Retinal pigment epithelial cell (primary cell): ENCODE results near the gene GREM1.

ENCODE experiments used
- DNase-seq: peaks from one replicate; pipeline ENCODE4 v3.0.0-alpha.2; 2010; ENCODE audit warnings: low read depth
- H3K4me3 ChIP-seq: 2 replicates; pipeline ENCODE4 v1.5.1; 2011; ENCODE audit warnings: mild to moderate bottlenecking, low read length, control low read depth, moderate library complexity
- CTCF ChIP-seq: conservative IDR thresholded peaks from 2 replicates; pipeline ENCODE4 v1.5.1; 2011; ENCODE audit warnings: low read depth, low read length, control low read depth, inconsistent platforms

Gene GREM1

GRCh38 chr15:32767236-32767635 is 49.4 kb downstream of the GREM1 start:
- no peak for DNase-seq
- TF ChIP-seq CTCF: no peak

GRCh38 chr15:32774022-32774421 is 56.2 kb downstream of the GREM1 start:
- TF ChIP-seq CTCF: no peak
- no peak overlapping the region for H3K4me3 ChIP-seq
- DNase-seq: no peak

More at GRCh38 chr15:32767236-32767635, 49.4 kb downstream of the GREM1 start:
- no peak overlapping the region for H3K4me3 ChIP-seq

- no peak for TF ChIP-seq CTCF
These were observed 57.3 kb downstream of the GREM1 start for GRCh38 chr15:32775103-32775502.

GRCh38 chr15:32778391-32779176 is 60.8 kb downstream of the GREM1 start:
- no peak for DNase-seq
- H3K4me3 ChIP-seq: no peak overlapping the region
- no peak for TF ChIP-seq CTCF

More at GRCh38 chr15:32775103-32775502, 57.3 kb downstream of the GREM1 start:
- no peak overlapping the region for H3K4me3 ChIP-seq
- no peak for DNase-seq

GRCh38 chr15:32781781-32782180 is 64.0 kb downstream of the GREM1 start:
- H3K4me3 ChIP-seq: no peak overlapping the region
- DNase-seq: no peak
- no peak for TF ChIP-seq CTCF

- DNase-seq: no peak
- no peak overlapping the region for H3K4me3 ChIP-seq
- no peak for TF ChIP-seq CTCF
These were observed 66.8 kb downstream of the GREM1 start for GRCh38 chr15:32784581-32784980.

- no peak for TF ChIP-seq CTCF
- H3K4me3 ChIP-seq: no peak overlapping the region
- no peak for DNase-seq
These were observed 69.1 kb downstream of the GREM1 start for GRCh38 chr15:32786906-32787305.
